HEK293T (cell line): Measurements from ENCODE around the gene ZNF200.

Experiments used
- BHLHE40 ChIP-seq: fragments of 450-650 bp; IDR thresholded peaks from 2 replicates; pipeline ENCODE4 v1.6.1; 2016; ENCODE audit warnings: mild to moderate bottlenecking, moderate library complexity, borderline replicate concordance
- FOXM1 ChIP-seq: fragments of 450-650 bp; IDR thresholded peaks from 2 replicates; pipeline ENCODE4 v1.6.1; 2017; ENCODE audit warnings: mild to moderate bottlenecking, borderline replicate concordance
- L3MBTL2 ChIP-seq: fragments of 450-650 bp; conservative IDR thresholded peaks from 2 replicates; pipeline ENCODE4 v1.6.1; 2016; ENCODE audit warnings: mild to moderate bottlenecking
- SUZ12 ChIP-seq: fragments of 450-650 bp; IDR thresholded peaks from 2 replicates; pipeline ENCODE4 v1.6.1; 2016; ENCODE audit warnings: mild to moderate bottlenecking

- TF ChIP-seq FOXM1 (no peak), SUZ12 (no peak), BHLHE40 (no peak), L3MBTL2 (no peak)
These were observed 1.1 kb upstream of the ZNF200 start for GRCh38 chr16:3235856-3236669.
